ENCODE data around the gene DDIT4. TPM values are rescaled to one million over a fixed set of nuclear protein-coding genes. Genes with fewer than 3 reads are reported as not detected.
"Not testable (repeated sequence)": the region's sequence is repeated elsewhere in the genome, so short reads cannot be mapped to it uniquely, and the experiment has no call there.

Gene DDIT4
- total RNA-seq, 1 donor from 2014 or later = 257 TPM

DNA sequence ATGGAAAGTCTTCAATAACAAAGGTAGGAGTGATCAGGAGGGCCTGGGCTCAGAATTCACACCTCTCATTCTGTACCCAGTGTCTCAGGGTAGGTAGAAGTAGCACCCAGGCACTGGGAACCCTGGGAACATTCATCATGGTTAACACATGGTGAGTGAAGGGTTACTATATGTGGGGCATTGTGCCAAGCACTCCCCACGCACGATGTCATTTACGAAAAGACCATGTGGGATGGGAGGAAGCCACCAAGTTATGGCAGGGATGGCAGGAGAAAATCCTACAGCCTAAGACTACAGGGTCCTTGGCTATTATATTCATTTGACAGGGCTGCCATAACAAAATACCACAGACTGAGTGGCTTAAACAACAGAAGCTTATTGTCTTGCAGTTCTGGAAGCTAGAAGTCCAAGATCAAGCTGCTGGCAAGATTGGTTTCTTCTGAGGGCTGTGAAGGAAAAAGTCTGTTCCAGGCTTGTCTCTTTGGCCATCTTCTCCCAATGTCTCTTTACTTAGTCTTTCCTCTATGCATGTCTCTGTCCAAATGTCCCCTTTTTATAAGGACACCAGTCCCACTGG lies 27.7 kb upstream of the DDIT4 start:
- H2AFZ ChIP-seq (replicated peaks) = no peak overlapping the region
- peaks cover 15% of the 10 kb centered on the region for H3F3A ChIP-seq (ENCODE audit: low read depth)
- no peak for DNase-seq (ENCODE audit: low spot score)
- peak overlapping the region; percentile 78 for H3K27ac Mint-ChIP-seq
- H3K4me3 ChIP-seq = no peak overlapping the region
- no peaks in the 10 kb centered on the region for H3K9me3 ChIP-seq (ENCODE audit: low read depth)
- H3K27me3 Mint-ChIP-seq (ENCODE audit: insufficient read depth, low read depth) = peaks cover 4% of the 10 kb centered on the region
- H3K79me2 ChIP-seq (ENCODE audit: low read depth) = no peaks in the 10 kb centered on the region
- H3K27me3 ChIP-seq = no peaks in the 10 kb centered on the region
- no peak overlapping the region for H3K4me3 Mint-ChIP-seq
- no peaks in the 10 kb centered on the region for H3K9me3 Mint-ChIP-seq
- no peaks in the 10 kb centered on the region for H4K20me1 ChIP-seq (ENCODE audit: low read depth)
- no peaks in the 10 kb centered on the region for H3K36me3 ChIP-seq
- no peak overlapping the region for H3K4me2 ChIP-seq
- peaks cover 25% of the 10 kb centered on the region for H3K4me1 ChIP-seq
- peaks cover 49% of the 10 kb centered on the region for H3K4me1 Mint-ChIP-seq
- H3K27ac ChIP-seq = no peak overlapping the region
- H3K9ac ChIP-seq = no peak overlapping the region
- TF ChIP-seq EZH2 (IDR thresholded peaks at IDR 0.05) (no peak), EZH2phosphoT487 (IDR thresholded peaks at IDR 0.05) (no peak)
- TF ChIP-seq, protein P1, sequence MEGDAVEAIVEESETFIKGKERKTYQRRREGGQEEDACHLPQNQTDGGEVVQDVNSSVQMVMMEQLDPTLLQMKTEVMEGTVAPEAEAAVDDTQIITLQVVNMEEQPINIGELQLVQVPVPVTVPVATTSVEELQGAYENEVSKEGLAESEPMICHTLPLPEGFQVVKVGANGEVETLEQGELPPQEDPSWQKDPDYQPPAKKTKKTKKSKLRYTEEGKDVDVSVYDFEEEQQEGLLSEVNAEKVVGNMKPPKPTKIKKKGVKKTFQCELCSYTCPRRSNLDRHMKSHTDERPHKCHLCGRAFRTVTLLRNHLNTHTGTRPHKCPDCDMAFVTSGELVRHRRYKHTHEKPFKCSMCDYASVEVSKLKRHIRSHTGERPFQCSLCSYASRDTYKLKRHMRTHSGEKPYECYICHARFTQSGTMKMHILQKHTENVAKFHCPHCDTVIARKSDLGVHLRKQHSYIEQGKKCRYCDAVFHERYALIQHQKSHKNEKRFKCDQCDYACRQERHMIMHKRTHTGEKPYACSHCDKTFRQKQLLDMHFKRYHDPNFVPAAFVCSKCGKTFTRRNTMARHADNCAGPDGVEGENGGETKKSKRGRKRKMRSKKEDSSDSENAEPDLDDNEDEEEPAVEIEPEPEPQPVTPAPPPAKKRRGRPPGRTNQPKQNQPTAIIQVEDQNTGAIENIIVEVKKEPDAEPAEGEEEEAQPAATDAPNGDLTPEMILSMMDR (IDR thresholded peaks at IDR 0.05) = no peak
- H3K36me3 Mint-ChIP-seq = no peaks in the 10 kb centered on the region

DNA sequence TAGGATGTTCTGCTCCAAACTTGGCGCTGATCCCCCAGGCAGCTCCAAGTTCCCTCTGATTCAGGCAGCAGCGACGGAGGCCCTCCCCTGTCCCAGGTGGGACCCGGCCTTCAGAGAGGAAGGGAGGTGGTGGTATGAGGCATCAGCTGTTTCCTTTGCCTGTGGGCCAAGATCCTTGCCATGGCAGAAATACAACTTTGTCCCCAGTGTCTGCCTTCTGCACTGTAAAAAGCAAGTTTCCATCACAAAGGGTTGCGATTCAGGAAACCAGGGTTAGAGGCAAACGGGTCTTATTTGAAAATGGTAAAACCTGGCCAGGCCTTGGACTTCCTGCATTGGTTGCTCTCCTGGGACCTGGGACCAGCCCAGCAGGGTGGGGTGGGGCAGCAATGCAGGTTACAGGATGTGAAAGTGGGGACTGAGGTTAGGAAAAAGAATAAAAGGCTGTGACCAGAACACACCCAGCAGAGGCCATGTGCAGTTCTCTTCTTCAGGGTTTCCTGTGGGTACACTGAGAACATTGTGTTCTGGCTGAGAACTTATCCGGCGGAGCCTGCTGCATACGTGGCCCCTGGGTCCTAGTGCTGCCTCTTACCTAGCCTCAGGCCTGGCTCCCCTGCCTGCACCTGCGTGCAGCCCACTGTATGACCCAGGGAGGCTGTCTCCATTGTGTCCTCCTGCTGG lies 25.1 kb upstream of the DDIT4 start:
- no peak overlapping the region for H3K9ac ChIP-seq
- H3K27ac ChIP-seq = peak overlapping the region; percentile 23
- H3K36me3 ChIP-seq = no peaks in the 10 kb centered on the region
- H3K4me1 ChIP-seq = peaks cover 30% of the 10 kb centered on the region
- peaks cover 15% of the 10 kb centered on the region for H3F3A ChIP-seq (ENCODE audit: low read depth)
- peak overlapping the region; percentile 50 for H3K4me3 Mint-ChIP-seq
- H3K27ac Mint-ChIP-seq = peak overlapping the region; percentile 94
- peak overlapping the region; percentile 64 for H2AFZ ChIP-seq (replicated peaks)
- no peaks in the 10 kb centered on the region for H3K79me2 ChIP-seq (ENCODE audit: low read depth)
- no peaks in the 10 kb centered on the region for H4K20me1 ChIP-seq (ENCODE audit: low read depth)
- no peaks in the 10 kb centered on the region for H3K9me3 Mint-ChIP-seq
- H3K9me3 ChIP-seq (ENCODE audit: low read depth) = no peaks in the 10 kb centered on the region
- H3K4me3 ChIP-seq = no peak overlapping the region
- H3K4me1 Mint-ChIP-seq = peaks cover 52% of the 10 kb centered on the region
- no peak for DNase-seq (ENCODE audit: low spot score)
- H3K36me3 Mint-ChIP-seq = no peaks in the 10 kb centered on the region
- peaks cover 6% of the 10 kb centered on the region for H3K27me3 Mint-ChIP-seq (ENCODE audit: insufficient read depth, low read depth)
- H3K27me3 ChIP-seq = no peaks in the 10 kb centered on the region
- peak overlapping the region; percentile 72 for H3K4me2 ChIP-seq
- TF ChIP-seq EZH2 (IDR thresholded peaks at IDR 0.05) (no peak), EZH2phosphoT487 (IDR thresholded peaks at IDR 0.05) (no peak)
- TF ChIP-seq, protein P1 (IDR thresholded peaks at IDR 0.05) = no peak

DNA sequence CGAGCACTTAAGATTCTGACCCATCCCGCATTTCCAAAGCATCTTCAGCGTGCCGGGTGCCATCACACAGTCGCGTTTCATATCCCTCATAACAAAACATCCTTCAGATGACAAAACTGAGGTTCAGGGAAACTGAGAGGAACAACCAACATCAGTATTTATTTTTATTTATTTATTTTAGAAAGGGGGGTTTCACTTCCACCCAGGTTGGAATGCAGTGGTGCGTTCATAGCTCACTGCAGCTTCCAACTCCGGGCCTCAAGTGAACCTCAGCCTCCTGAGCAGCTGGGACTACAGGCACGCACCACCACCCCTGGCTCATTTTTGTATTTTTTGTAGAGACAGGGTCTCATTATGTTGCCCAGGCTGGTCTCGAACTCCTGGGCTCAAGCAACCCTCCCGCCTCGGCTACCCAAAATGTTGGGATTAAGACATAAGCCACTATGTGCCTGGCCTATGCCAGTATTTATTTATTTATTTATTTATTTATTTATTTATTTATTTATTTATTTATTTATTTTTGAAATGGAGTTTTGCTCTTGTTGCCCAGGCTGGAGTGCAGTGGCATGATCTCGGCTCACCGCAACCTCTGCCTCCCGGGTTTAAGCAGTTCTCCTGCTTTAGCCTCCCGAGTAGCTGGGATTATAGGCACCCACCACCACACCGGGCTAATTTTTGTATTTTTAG lies 24.4 kb upstream of the DDIT4 start:
- not testable (repeated sequence) for H3K27me3 ChIP-seq; H3K4me3 ChIP-seq; H3K36me3 Mint-ChIP-seq; H3K79me2 ChIP-seq (ENCODE audit: low read depth); H3K27me3 Mint-ChIP-seq (ENCODE audit: insufficient read depth, low read depth); DNase-seq (ENCODE audit: low spot score); H3K36me3 ChIP-seq; H3K27ac ChIP-seq; H3K9ac ChIP-seq; H3K4me2 ChIP-seq; H4K20me1 ChIP-seq (ENCODE audit: low read depth); H3K9me3 ChIP-seq (ENCODE audit: low read depth); H3K4me3 Mint-ChIP-seq; H3K9me3 Mint-ChIP-seq
- Histone ChIP-seq H3F3A (ENCODE audit: low read depth) (peaks cover 17% of the 10 kb centered on the region), H3K4me1 (peaks cover 31% of the 10 kb centered on the region), H2AFZ (replicated peaks) (peak overlapping the region; percentile 64)
- peak overlapping the region; percentile 94 for H3K27ac Mint-ChIP-seq
- H3K4me1 Mint-ChIP-seq = peaks cover 52% of the 10 kb centered on the region

DNA sequence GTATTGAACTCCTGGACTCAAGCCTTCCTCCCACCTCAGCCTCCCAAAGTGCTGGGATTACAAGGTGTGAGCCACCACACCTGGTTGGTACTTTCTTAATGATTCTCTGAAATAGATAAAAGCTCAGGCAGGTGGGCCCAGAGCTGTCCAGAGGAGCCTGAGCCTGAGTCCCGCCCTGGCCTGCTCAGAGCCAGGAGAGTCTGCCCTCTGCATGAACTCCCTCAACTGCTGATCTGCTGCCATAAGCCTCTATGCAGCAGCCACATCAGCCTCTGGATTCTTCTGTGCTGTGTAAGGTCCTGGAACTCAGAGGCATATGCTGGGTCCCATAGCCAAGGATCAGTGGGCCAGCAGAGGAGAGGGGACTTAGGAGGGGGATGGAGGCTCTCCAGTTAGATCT lies 23.1 kb upstream of the DDIT4 start:
- DNase-seq (ENCODE audit: low spot score) = no peak
- no peaks in the 10 kb centered on the region for H3K9me3 ChIP-seq (ENCODE audit: low read depth)
- H2AFZ ChIP-seq (replicated peaks) = no peak overlapping the region
- H3F3A ChIP-seq (ENCODE audit: low read depth) = peaks cover 26% of the 10 kb centered on the region
- TF ChIP-seq EZH2phosphoT487 (IDR thresholded peaks at IDR 0.05) (no peak), EZH2 (IDR thresholded peaks at IDR 0.05) (no peak)
- TF ChIP-seq, protein P1 (IDR thresholded peaks at IDR 0.05) = no peak
- Mint-ChIP-seq H3K4me1 (peaks cover 57% of the 10 kb centered on the region), H3K27me3 (ENCODE audit: insufficient read depth, low read depth) (peaks cover 5% of the 10 kb centered on the region), H3K36me3 (no peaks in the 10 kb centered on the region), H3K9me3 (no peaks in the 10 kb centered on the region), H3K4me3 (no peak overlapping the region), H3K27ac (peak overlapping the region; percentile 83)
- no peak overlapping the region for H3K4me2 ChIP-seq
- H3K27ac ChIP-seq = no peak overlapping the region
- no peaks in the 10 kb centered on the region for H3K79me2 ChIP-seq (ENCODE audit: low read depth)
- H3K4me1 ChIP-seq = peaks cover 45% of the 10 kb centered on the region
- no peak overlapping the region for H3K9ac ChIP-seq
- no peaks in the 10 kb centered on the region for H4K20me1 ChIP-seq (ENCODE audit: low read depth)
- H3K27me3 ChIP-seq = no peaks in the 10 kb centered on the region
- H3K36me3 ChIP-seq = no peaks in the 10 kb centered on the region
- H3K4me3 ChIP-seq = no peak overlapping the region

Measured in neural progenitor cell (in vitro differentiated cells).